HEK293 (cell line): ENCODE data around the gene IRF2.

Experiments used
- CTCF ChIA-PET: fragments of 350-600 bp; formaldehyde crosslinking; extraction: SDS; loops from one replicate; lab custom pipeline; 2021; ENCODE audit warnings: antibody characterized with exemption; lab: Yijun Ruan, JAX
- POLR2A ChIA-PET: fragments of 300-600 bp; formaldehyde crosslinking; extraction: SDS; loops from one replicate; lab custom pipeline; 2020; ENCODE audit warnings: antibody characterized with exemption, inconsistent platforms; lab: Yijun Ruan, JAX
- H3K27ac ChIP-seq: fragments of 200-500 bp; sonication (Bioruptor generic); 2 replicates; pipeline ENCODE4 v1.5.1; 2014; ENCODE audit warnings: low read depth, low read length, control low read depth, inconsistent platforms; ENCODE audit errors: extremely low read depth
- H3K36me3 ChIP-seq, 2 experiments: fragments of 200-500 bp in 1 of 2; sonication (Bioruptor generic) in 1 of 2; 1 replicate in 1 of 2; 2 replicates in 1 of 2; pipeline ENCODE4 v1.5.1; 2014 to 2017; ENCODE audit warnings: inconsistent platforms in 2 of 2, low read length in 2 of 2; ENCODE audit not compliant: control insufficient read depth in 2 of 2, insufficient read depth in 1 of 2
- H3K4me1 ChIP-seq: fragments of 200-500 bp; sonication (Bioruptor generic); 2 replicates; pipeline ENCODE4 v1.5.1; 2014; ENCODE audit warnings: mild to moderate bottlenecking, low read length, inconsistent platforms; ENCODE audit not compliant: control insufficient read depth, insufficient read depth
- H3K4me3 ChIP-seq: 2 replicates; pipeline ENCODE4 v1.5.1; 2011; ENCODE audit warnings: low read depth, mild to moderate bottlenecking, control low read depth, low read length, moderate library complexity
- H3K9me3 ChIP-seq: fragments of 200-500 bp; sonication (Bioruptor generic); 2 replicates; pipeline ENCODE4 v1.5.1; 2014; ENCODE audit warnings: low read depth, low read length, inconsistent platforms; ENCODE audit not compliant: control insufficient read depth, insufficient read depth
- HOXC10 ChIP-seq: sonication (generic); formaldehyde crosslinking; IDR thresholded peaks from 2 replicates; pipeline ENCODE4 v1.8.1; 2023; ENCODE audit warnings: mild to moderate bottlenecking, missing genetic modification reagents
- PRDM1 ChIP-seq: fragments of 450-650 bp; formaldehyde crosslinking; IDR thresholded peaks from 2 replicates; pipeline ENCODE4; 2016; ENCODE audit warnings: missing biosample characterization, missing genetic modification characterization
- PRDM2 ChIP-seq: fragments of 450-650 bp; formaldehyde crosslinking; IDR thresholded peaks from 2 replicates; pipeline ENCODE4 v1.5.1; 2016; ENCODE audit warnings: missing biosample characterization, missing genetic modification characterization, borderline replicate concordance
- SALL2 ChIP-seq: fragments of 450-650 bp; formaldehyde crosslinking; IDR thresholded peaks from 2 replicates; pipeline ENCODE4 v1.5.0; 2017; ENCODE audit warnings: missing biosample characterization, mild to moderate bottlenecking, missing genetic modification characterization, borderline replicate concordance
- SETDB1 ChIP-seq: IDR thresholded peaks from one replicate; pipeline ENCODE4 v1.6.1; 2017; ENCODE audit warnings: mild to moderate bottlenecking, low read length, moderate library complexity, mixed read lengths; ENCODE audit not compliant: insufficient read length
- SP2 ChIP-seq: fragments of 450-650 bp; formaldehyde crosslinking; IDR thresholded peaks from 2 replicates; pipeline ENCODE4 v1.5.1; 2016; ENCODE audit warnings: missing biosample characterization, missing genetic modification characterization
- TCF7L2 ChIP-seq: IDR thresholded peaks from 2 replicates; pipeline ENCODE4 v1.6.1; 2011; ENCODE audit warnings: low read depth, mild to moderate bottlenecking, inconsistent platforms, low read length, moderate library complexity, borderline replicate concordance
- TRIM28 ChIP-seq: IDR thresholded peaks from 2 replicates; pipeline ENCODE4 v1.6.1; 2011; ENCODE audit warnings: low read length, control low read depth, borderline replicate concordance
- ZBTB26 ChIP-seq: fragments of 450-650 bp; formaldehyde crosslinking; optimal IDR thresholded peaks from 2 replicates; pipeline ENCODE3; 2016; ENCODE audit warnings: missing biosample characterization, mild to moderate bottlenecking, missing genetic modification characterization
- ZNF16 ChIP-seq: fragments of 450-650 bp; formaldehyde crosslinking; IDR thresholded peaks from 2 replicates; pipeline ENCODE4 v1.5.1; 2016; ENCODE audit warnings: low read depth, missing biosample characterization, missing genetic modification characterization
- ZNF184 ChIP-seq: fragments of 450-650 bp; IDR thresholded peaks from 2 replicates; pipeline ENCODE4 v1.5.1; 2018; ENCODE audit warnings: missing biosample characterization, mild to moderate bottlenecking, missing genetic modification characterization
- ZNF202 ChIP-seq: fragments of 450-650 bp; formaldehyde crosslinking; IDR thresholded peaks from 2 replicates; pipeline ENCODE4 v1.5.1; 2016; ENCODE audit warnings: missing biosample characterization, missing genetic modification characterization, borderline replicate concordance
- ZNF211 ChIP-seq: fragments of 450-650 bp; formaldehyde crosslinking; IDR thresholded peaks from 2 replicates; pipeline ENCODE4 v1.5.1; 2016; ENCODE audit warnings: low read depth, missing biosample characterization, missing genetic modification characterization
- ZNF266 ChIP-seq: fragments of 450-650 bp; formaldehyde crosslinking; IDR thresholded peaks from 2 replicates; pipeline ENCODE4 v1.5.1; 2016; ENCODE audit warnings: missing biosample characterization, missing genetic modification characterization, low read depth
- ZNF280C ChIP-seq: fragments of 450-650 bp; formaldehyde crosslinking; IDR thresholded peaks from 2 replicates; pipeline ENCODE4 v1.5.1; 2016; ENCODE audit warnings: missing biosample characterization, missing genetic modification characterization
- ZNF366 ChIP-seq: fragments of 450-650 bp; formaldehyde crosslinking; conservative IDR thresholded peaks from 2 replicates; pipeline ENCODE4 v1.5.1; 2016; ENCODE audit warnings: missing biosample characterization, missing genetic modification characterization
- ZNF394 ChIP-seq: fragments of 450-650 bp; formaldehyde crosslinking; IDR thresholded peaks from 2 replicates; pipeline ENCODE4 v1.5.1; 2016; ENCODE audit warnings: missing biosample characterization, missing genetic modification characterization, mild to moderate bottlenecking, moderate library complexity, borderline replicate concordance
- ZNF473 ChIP-seq: fragments of 450-650 bp; formaldehyde crosslinking; IDR thresholded peaks from 2 replicates; pipeline ENCODE4 v1.5.1; 2017; ENCODE audit warnings: missing biosample characterization, missing genetic modification characterization
- ZNF501 ChIP-seq: fragments of 450-650 bp; formaldehyde crosslinking; IDR thresholded peaks from 2 replicates; pipeline ENCODE4 v1.5.1; 2016; ENCODE audit warnings: missing biosample characterization, missing genetic modification characterization
- ZNF549 ChIP-seq: fragments of 450-650 bp; IDR thresholded peaks from 2 replicates; pipeline ENCODE4 v1.5.1; 2018; ENCODE audit warnings: missing biosample characterization, missing genetic modification characterization, mild to moderate bottlenecking, inconsistent platforms, moderate library complexity
- ZNF555 ChIP-seq: fragments of 450-650 bp; formaldehyde crosslinking; conservative IDR thresholded peaks from 2 replicates; pipeline ENCODE4 v1.5.1; 2017; ENCODE audit warnings: missing biosample characterization, mild to moderate bottlenecking, missing genetic modification characterization, inconsistent platforms
- ZNF585B ChIP-seq: fragments of 450-650 bp; formaldehyde crosslinking; IDR thresholded peaks from 2 replicates; pipeline ENCODE4 v1.5.1; 2016; ENCODE audit warnings: missing biosample characterization, missing genetic modification characterization
- ZNF610 ChIP-seq: fragments of 450-650 bp; formaldehyde crosslinking; IDR thresholded peaks from 2 replicates; pipeline ENCODE4 v1.5.1; 2016; ENCODE audit warnings: missing biosample characterization, missing genetic modification characterization, borderline replicate concordance
- ZNF768 ChIP-seq: fragments of 450-650 bp; formaldehyde crosslinking; IDR thresholded peaks from 2 replicates; pipeline ENCODE4 v1.5.1; 2018; ENCODE audit warnings: missing biosample characterization, mild to moderate bottlenecking, missing genetic modification characterization
- TF ChIP-seq, protein P1 (sequence below): fragments of 450-650 bp; formaldehyde crosslinking; IDR thresholded peaks from 2 replicates; pipeline ENCODE4 v1.5.1; 2016; ENCODE audit warnings: missing biosample characterization, missing genetic modification characterization

Gene IRF2

GRCh38 chr4:184424279-184424678, 50.1 kb downstream of the IRF2 start:
- Histone ChIP-seq H3K4me1 (no peaks in the 10 kb centered on the region), H3K9me3 (no peaks in the 10 kb centered on the region), H3K4me3 (no peak overlapping the region), H3K36me3 (peaks cover 0 to 42% of the 10 kb centered on the region in 2 experiments; a peak in 1 of 3 replicates), H3K27ac (no peak overlapping the region)
- ChIA-PET CTCF (no interaction called here), POLR2A (no interaction called here)
- no peak for TF ChIP-seq PRDM1 (tag by site-specific recombination)
- no peak for TF ChIP-seq ZNF610 (tag by site-specific recombination)
- no peak for TF ChIP-seq ZNF280C (tag by site-specific recombination)
- no peak for TF ChIP-seq ZNF549 (tag by site-specific recombination)
- TF ChIP-seq, protein P1, sequence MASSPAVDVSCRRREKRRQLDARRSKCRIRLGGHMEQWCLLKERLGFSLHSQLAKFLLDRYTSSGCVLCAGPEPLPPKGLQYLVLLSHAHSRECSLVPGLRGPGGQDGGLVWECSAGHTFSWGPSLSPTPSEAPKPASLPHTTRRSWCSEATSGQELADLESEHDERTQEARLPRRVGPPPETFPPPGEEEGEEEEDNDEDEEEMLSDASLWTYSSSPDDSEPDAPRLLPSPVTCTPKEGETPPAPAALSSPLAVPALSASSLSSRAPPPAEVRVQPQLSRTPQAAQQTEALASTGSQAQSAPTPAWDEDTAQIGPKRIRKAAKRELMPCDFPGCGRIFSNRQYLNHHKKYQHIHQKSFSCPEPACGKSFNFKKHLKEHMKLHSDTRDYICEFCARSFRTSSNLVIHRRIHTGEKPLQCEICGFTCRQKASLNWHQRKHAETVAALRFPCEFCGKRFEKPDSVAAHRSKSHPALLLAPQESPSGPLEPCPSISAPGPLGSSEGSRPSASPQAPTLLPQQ (tag by site-specific recombination), result no peak
- TF ChIP-seq TCF7L2, result no peak
- TF ChIP-seq HOXC10 (CRISPR knock-in tag), result no peak
- TF ChIP-seq SALL2 (tag by site-specific recombination), result no peak
- TF ChIP-seq TRIM28, result no peak
- TF ChIP-seq ZNF266, result no peak
- TF ChIP-seq ZNF202, result no peak

DNA sequence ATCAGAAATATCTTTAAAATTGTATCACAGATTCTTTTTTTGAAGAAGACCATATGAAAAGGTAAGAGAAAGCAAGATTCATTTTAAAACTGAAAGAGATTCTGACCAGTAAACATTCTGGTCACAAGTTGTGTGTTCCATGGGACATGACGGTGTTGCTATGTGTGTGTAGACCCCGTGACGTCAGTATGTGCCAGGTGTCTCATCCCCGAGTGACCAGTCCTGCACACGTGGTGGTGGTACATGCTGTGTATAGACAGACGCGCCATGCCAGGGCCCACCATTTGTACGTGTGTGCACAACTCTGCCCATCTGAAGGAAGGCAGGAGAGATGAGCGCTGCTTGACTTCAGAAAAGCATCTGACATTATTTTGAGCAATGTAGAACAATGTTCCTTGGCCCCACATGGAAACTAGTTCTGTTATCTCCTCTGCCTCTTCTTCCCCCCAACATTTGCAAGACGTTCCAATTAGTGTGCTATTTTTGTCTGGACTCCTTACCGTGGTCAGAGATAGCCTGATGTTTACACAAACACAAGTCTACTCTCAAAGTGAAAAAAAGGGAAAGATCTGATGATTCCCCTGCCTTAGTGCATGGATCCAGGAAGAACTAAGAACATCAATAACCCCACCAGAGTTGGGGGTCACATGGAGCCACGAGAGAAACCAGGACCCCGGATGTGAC, 51.2 kb downstream of the IRF2 start:
- Histone ChIP-seq H3K4me3 (no peak overlapping the region), H3K27ac (no peak overlapping the region), H3K9me3 (no peaks in the 10 kb centered on the region), H3K4me1 (no peaks in the 10 kb centered on the region), H3K36me3 (peaks cover 0 to 52% of the 10 kb centered on the region in 2 experiments; a peak in 1 of 3 replicates)
- ChIA-PET POLR2A (no interaction called here), CTCF (no interaction called here)
- TF ChIP-seq ZNF473 (tag by site-specific recombination) (no peak), ZNF16 (tag by site-specific recombination) (no peak), SP2 (tag by site-specific recombination) (no peak), ZNF585B (tag by site-specific recombination) (no peak), ZNF266 (no peak), ZNF555 (tag by site-specific recombination) (no peak), ZNF211 (tag by site-specific recombination) (no peak), ZBTB26 (tag by site-specific recombination) (no peak), ZNF394 (tag by site-specific recombination) (no peak), ZNF501 (no peak), SETDB1 (no peak), ZNF184 (tag by site-specific recombination) (no peak), ZNF768 (tag by site-specific recombination) (no peak), PRDM2 (no peak), ZNF366 (no peak)
